CD4-positive, alpha-beta memory T cell (primary cell): Measurements from ENCODE around the gene KISS1R. TPM values are rescaled to one million over a fixed set of nuclear protein-coding genes. Genes with fewer than 3 reads are reported as not detected.

Experiments
- CTCF ChIA-PET: fragments of 350-600 bp; sonication (Branson Sonifier 250); formaldehyde crosslinking; loops from one replicate; lab custom pipeline; 2021; ENCODE audit warnings: inconsistent platforms; ENCODE audit not compliant: partially characterized antibody; lab: Charles Lee
- POLR2A ChIA-PET: fragments of 350-600 bp; sonication (Branson Sonifier 250); formaldehyde crosslinking; loops from one replicate; lab custom pipeline; 2021; ENCODE audit not compliant: partially characterized antibody; lab: Charles Lee
- DNase-seq, 5 donors: peaks; one replicate each; pipeline versions ENCODE4 v3.0.0 to v3.0.0-alpha.2; 2020 to 2022; ENCODE audit warnings: mixed read lengths in 1 of 5
- H3K27ac ChIP-seq: one replicate; pipeline ENCODE4 v1.7.0; 2013; ENCODE audit warnings: low read depth, low read length
- H3K27me3 ChIP-seq: 2 replicates; pipeline ENCODE4 v1.7.0; 2013; ENCODE audit warnings: mild to moderate bottlenecking, low read length, moderate library complexity; ENCODE audit not compliant: insufficient read depth
- H3K36me3 ChIP-seq: 2 replicates; pipeline ENCODE4 v1.7.0; 2013; ENCODE audit warnings: mild to moderate bottlenecking, low read length, moderate library complexity; ENCODE audit not compliant: insufficient read depth
- H3K4me1 ChIP-seq: 2 replicates; pipeline ENCODE4 v1.7.0; 2013; ENCODE audit warnings: mild to moderate bottlenecking, low read length, moderate library complexity; ENCODE audit not compliant: insufficient read depth
- H3K4me3 ChIP-seq, 2 donors: one replicate each; pipeline ENCODE4 v1.7.0; 2013; ENCODE audit warnings: low read length in 2 of 2, mild to moderate bottlenecking in 1 of 2
- H3K9me3 ChIP-seq, 2 donors: one replicate each; pipeline ENCODE4 v1.7.0; 2013; ENCODE audit warnings: low read length in 2 of 2, control low read depth in 1 of 2; ENCODE audit not compliant: control insufficient read depth in 1 of 2
- H3K27ac Mint-ChIP-seq, 7 donors: one replicate each; pipeline ENCODE4 v1.8.0; 2020 to 2021; ENCODE audit warnings: mixed read lengths in 7 of 7, mild to moderate bottlenecking in 6 of 7, inconsistent platforms in 3 of 7, moderate library complexity in 3 of 7
- H3K27me3 Mint-ChIP-seq, 2 donors: one replicate each; pipeline ENCODE4 v1.8.0; 2020 to 2021; ENCODE audit warnings: mixed read lengths in 2 of 2
- H3K36me3 Mint-ChIP-seq, 2 donors: one replicate each; pipeline ENCODE4 v1.8.0; 2020 to 2021; ENCODE audit warnings: mixed read lengths in 2 of 2, inconsistent platforms in 1 of 2, mild to moderate bottlenecking in 1 of 2
- H3K4me1 Mint-ChIP-seq, 4 donors: one replicate each; pipeline ENCODE4 v1.8.0; 2020 to 2021; ENCODE audit warnings: mixed read lengths in 4 of 4, mild to moderate bottlenecking in 1 of 4
- H3K4me3 Mint-ChIP-seq, 8 donors: one replicate each; pipeline ENCODE4 v1.8.0; 2020 to 2021; ENCODE audit warnings: mixed read lengths in 8 of 8, mild to moderate bottlenecking in 7 of 8, moderate library complexity in 6 of 8, inconsistent platforms in 3 of 8
- H3K9me3 Mint-ChIP-seq, 8 donors: one replicate each; pipeline ENCODE4 v1.8.0; 2020 to 2021; ENCODE audit warnings: mixed read lengths in 8 of 8, mild to moderate bottlenecking in 5 of 8, inconsistent platforms in 3 of 8, moderate library complexity in 1 of 8
- intact Hi-C: fragments of 100-400 bp; cut with micrococcal nuclease; formaldehyde crosslinking; loops from one replicate; pipeline ENCODE4 v1.15.1; 2023
- polyA plus RNA-seq, 2 donors: library from polyadenylated mRNA; unstranded; fragments of 300-500 nt; fragmentation: Illumina TruSeq; gene quantifications; one replicate each; pipeline ENCODE4 v1.2.3, GENCODE V29; 2021
- total RNA-seq, 2 experiments: library from RNA; stranded (reverse); gene quantifications; one replicate each; pipeline ENCODE4 v1.2.3, GENCODE V29; 2021

KISS1R gene
- total and polyA plus RNA-seq, 4 experiments from 2014 or later = 0.59 to 1.2 (median 0.69) TPM

DNA sequence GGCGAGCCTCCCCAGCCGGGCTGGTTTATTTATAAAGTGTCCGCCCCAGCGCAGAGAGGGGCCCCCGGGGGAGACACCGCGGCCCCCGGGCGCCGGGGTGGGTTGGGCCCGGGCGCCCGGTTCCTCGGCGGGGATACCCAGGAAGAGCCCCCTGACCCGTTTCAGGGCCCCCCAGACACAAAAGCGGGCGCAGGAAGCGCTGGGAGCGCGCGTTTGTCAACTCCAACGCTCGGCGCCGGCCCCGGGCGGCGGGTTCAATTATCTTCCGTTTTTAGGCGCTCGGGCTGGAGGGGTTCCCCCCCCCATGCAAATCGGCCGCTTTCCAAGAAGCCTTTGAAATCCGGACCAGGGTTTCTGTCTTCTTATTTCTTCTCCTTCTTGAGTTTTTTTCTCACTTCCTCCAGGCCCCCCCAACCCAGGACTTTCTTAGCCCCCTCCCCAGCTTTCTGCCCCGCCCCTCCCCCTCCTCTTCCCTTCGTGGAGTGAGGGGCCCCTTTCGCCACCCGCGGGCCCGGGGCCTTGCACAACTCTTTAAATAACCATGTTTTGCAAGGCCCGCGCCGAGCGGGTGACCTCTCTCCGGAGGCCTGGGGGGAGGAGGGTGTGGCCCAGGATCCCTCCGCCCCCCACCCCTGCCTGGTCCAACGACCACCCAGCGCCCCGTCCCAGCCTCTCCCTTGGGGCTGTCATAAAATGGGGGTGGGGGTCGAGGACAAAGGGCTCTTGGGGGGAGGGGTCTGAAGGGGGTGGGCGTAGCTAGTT is 9.6 kb downstream of the KISS1R start:
- intact Hi-C loops = loop anchor here (10.0 kb wide), 1 partner anchor 168 kb away; the partner anchor contains the start of gene POLR2E
- H3K4me1 Mint-ChIP-seq = peaks cover 2 to 12% (median 5%) of the 10 kb centered on the region in 4 donors
- ChIA-PET POLR2A (interaction anchor here (1.0 to 1.7 kb wide), 2 partner anchors 16 to 57 kb away, joined by 3 to 4 read pairs; partner anchors contain the start of gene WDR18), CTCF (interaction anchor here (0.9 to 1.0 kb wide), 2 partner anchors 50 to 63 kb away, joined by 4 read pairs; no protein-coding TSS in a partner anchor)
- peak overlapping the region in 4 of 7 donors; percentile 23 to 78 (median 54) for H3K27ac Mint-ChIP-seq
- H3K4me3 Mint-ChIP-seq = peak overlapping the region; percentile 79 to 88 (median 84)
- H3K36me3 ChIP-seq = no peaks in the 10 kb centered on the region
- H3K27me3 ChIP-seq = no peaks in the 10 kb centered on the region
- no peaks in the 10 kb centered on the region for H3K9me3 Mint-ChIP-seq
- no peaks in the 10 kb centered on the region for H3K27me3 Mint-ChIP-seq
- peak overlapping the region; percentile 21 for H3K27ac ChIP-seq
- H3K36me3 Mint-ChIP-seq = no peaks in the 10 kb centered on the region
- H3K4me3 ChIP-seq = peak overlapping the region in 1 of 2 donors; percentile 60
- no peak for DNase-seq
- H3K4me1 ChIP-seq = peaks cover 15% of the 10 kb centered on the region
- no peaks in the 10 kb centered on the region for H3K9me3 ChIP-seq

DNA sequence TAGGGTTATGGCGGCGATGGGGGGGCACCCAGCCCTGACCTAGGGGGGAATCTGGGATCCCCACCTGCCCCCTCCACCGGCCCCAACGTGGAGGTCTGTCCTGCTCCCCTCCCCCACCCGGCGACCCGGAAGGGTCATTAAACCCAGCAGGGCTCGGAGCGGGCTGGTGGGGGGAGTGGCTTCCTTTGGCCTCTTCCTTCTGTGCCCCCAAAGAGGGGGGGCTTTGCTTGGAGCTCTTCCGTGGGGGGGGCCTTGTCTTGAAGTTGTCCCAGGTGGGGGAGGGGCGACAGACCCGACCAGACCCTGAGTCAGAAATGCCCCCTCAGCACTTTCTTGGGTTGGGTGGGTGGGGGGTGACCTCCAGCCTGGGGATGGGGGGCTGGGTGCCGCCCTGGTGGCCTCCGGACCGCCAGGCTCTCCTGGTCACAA is 10.2 kb downstream of the KISS1R start:
- H3K9me3 ChIP-seq = no peaks in the 10 kb centered on the region
- no peaks in the 10 kb centered on the region for H3K27me3 ChIP-seq
- Mint-ChIP-seq H3K4me3 (peak overlapping the region in 5 of 8 donors; percentile 12 to 61 (median 31)), H3K27me3 (no peaks in the 10 kb centered on the region), H3K36me3 (no peaks in the 10 kb centered on the region), H3K27ac (peak overlapping the region in 1 of 7 donors; percentile 56), H3K4me1 (peaks cover 0 to 14% (median 5%) of the 10 kb centered on the region in 4 donors), H3K9me3 (no peaks in the 10 kb centered on the region)
- H3K27ac ChIP-seq = no peak overlapping the region
- H3K4me3 ChIP-seq = peak overlapping the region in 1 of 2 donors; percentile 60
- CTCF ChIA-PET = interaction anchor here (0.9 to 1.0 kb wide), 2 partner anchors 49 to 64 kb away, joined by 4 read pairs; no protein-coding TSS in a partner anchor
- H3K36me3 ChIP-seq = no peaks in the 10 kb centered on the region
- peaks cover 21% of the 10 kb centered on the region for H3K4me1 ChIP-seq
- intact Hi-C loops = loop anchor here (10.0 kb wide), 1 partner anchor 167 kb away; the partner anchor contains the start of gene POLR2E
- POLR2A ChIA-PET = interaction anchor here (1.0 to 1.7 kb wide), 2 partner anchors 16 to 57 kb away, joined by 3 to 4 read pairs; partner anchors contain the start of gene WDR18
- no peak for DNase-seq

- Mint-ChIP-seq H3K27me3 (no peaks in the 10 kb centered on the region), H3K27ac (peak overlapping the region in 2 of 7 donors; percentile 11 to 56), H3K4me3 (peak overlapping the region in 5 of 8 donors; percentile 10 to 61 (median 17)), H3K9me3 (no peaks in the 10 kb centered on the region), H3K36me3 (peaks cover 0 to 1% of the 10 kb centered on the region in 2 donors), H3K4me1 (peaks cover 2 to 18% (median 7%) of the 10 kb centered on the region in 4 donors)
- intact Hi-C loops = loop anchor here (10.0 kb wide), 1 partner anchor 167 kb away; the partner anchor contains the start of gene POLR2E
- no peaks in the 10 kb centered on the region for H3K36me3 ChIP-seq
- no peaks in the 10 kb centered on the region for H3K9me3 ChIP-seq
- peaks cover 26% of the 10 kb centered on the region for H3K4me1 ChIP-seq
- POLR2A ChIA-PET = interaction anchor here (1.7 kb wide), 1 partner anchor 56 kb away, joined by 4 read pairs; the partner anchor contains the start of gene WDR18
- CTCF ChIA-PET = interaction anchor here (1.0 kb wide), 1 partner anchor 64 kb away, joined by 4 read pairs; no protein-coding TSS in a partner anchor
- no peak overlapping the region for H3K4me3 ChIP-seq
- no peak for DNase-seq
- H3K27me3 ChIP-seq = no peaks in the 10 kb centered on the region
- H3K27ac ChIP-seq = no peak overlapping the region
Observed at GRCh38 chr19:927780-928401, 10.8 kb downstream of the KISS1R start.

- Mint-ChIP-seq H3K36me3 (peaks cover 0 to 1% of the 10 kb centered on the region in 2 donors), H3K27ac (peak overlapping the region in 1 of 7 donors; percentile 11), H3K9me3 (no peaks in the 10 kb centered on the region), H3K27me3 (no peaks in the 10 kb centered on the region), H3K4me1 (peaks cover 2 to 15% (median 8%) of the 10 kb centered on the region in 4 donors), H3K4me3 (peak overlapping the region in 4 of 8 donors; percentile 10 to 61 (median 26))
- H3K4me3 ChIP-seq = no peak overlapping the region
- ChIA-PET POLR2A (no interaction called here), CTCF (interaction anchor here (0.6 kb wide), 1 partner anchor 72 kb away, joined by 3 read pairs; no protein-coding TSS in a partner anchor)
- H3K27ac ChIP-seq = no peak overlapping the region
- H3K27me3 ChIP-seq = no peaks in the 10 kb centered on the region
- no peaks in the 10 kb centered on the region for H3K9me3 ChIP-seq
- H3K4me1 ChIP-seq = peaks cover 34% of the 10 kb centered on the region
- intact Hi-C loops = loop anchor here (10.0 kb wide), 1 partner anchor 166 kb away; the partner anchor contains the start of gene POLR2E
- H3K36me3 ChIP-seq = no peaks in the 10 kb centered on the region
- no peak for DNase-seq
Observed at GRCh38 chr19:928471-929202, 11.5 kb downstream of the KISS1R start.

DNA sequence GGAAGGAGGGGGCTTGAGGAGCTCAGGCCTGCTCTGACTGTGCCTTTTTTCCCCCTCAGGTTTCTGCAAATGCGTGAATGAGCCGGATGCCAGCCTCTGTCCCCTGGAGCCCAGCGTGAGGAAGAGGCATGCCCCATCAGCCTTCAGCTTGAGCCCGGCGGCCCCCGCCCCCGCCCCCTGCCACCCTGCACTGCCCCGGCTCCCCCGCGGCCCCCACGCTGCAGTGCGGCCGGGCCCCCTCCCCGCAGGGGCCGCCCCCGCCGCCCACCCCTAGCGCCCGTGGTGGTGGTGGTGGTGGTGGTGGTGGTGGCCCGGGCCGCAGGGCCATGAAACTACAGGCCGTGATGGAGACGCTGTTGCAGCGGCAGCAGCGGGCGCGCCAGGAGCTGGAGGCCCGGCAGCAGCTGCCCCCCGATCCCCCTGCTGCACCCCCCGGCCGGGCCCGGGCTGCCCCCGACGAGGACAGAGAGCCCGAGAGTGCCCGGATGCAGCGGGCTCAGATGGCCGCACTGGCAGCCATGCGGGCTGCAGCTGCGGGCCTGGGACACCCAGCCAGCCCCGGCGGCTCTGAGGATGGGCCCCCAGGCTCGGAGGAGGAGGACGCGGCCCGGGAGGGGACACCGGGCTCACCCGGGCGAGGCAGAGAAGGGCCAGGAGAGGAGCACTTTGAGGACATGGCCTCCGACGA is 12.2 kb downstream of the KISS1R start:
- peaks cover 31% of the 10 kb centered on the region for H3K4me1 ChIP-seq
- no peaks in the 10 kb centered on the region for H3K36me3 ChIP-seq
- H3K27me3 ChIP-seq = no peaks in the 10 kb centered on the region
- H3K36me3 Mint-ChIP-seq = peaks cover 0 to 1% of the 10 kb centered on the region in 2 donors
- H3K4me1 Mint-ChIP-seq = peaks cover 0 to 13% (median 7%) of the 10 kb centered on the region in 4 donors
- H3K4me3 ChIP-seq = no peak overlapping the region
- H3K27me3 Mint-ChIP-seq = no peaks in the 10 kb centered on the region
- intact Hi-C loops = loop anchor here (10.0 kb wide), 1 partner anchor 165 kb away; the partner anchor contains the start of gene POLR2E
- ChIA-PET CTCF (interaction anchor here (0.6 kb wide), 1 partner anchor 73 kb away, joined by 3 read pairs; no protein-coding TSS in a partner anchor), POLR2A (no interaction called here)
- H3K27ac ChIP-seq = no peak overlapping the region
- no peaks in the 10 kb centered on the region for H3K9me3 Mint-ChIP-seq
- DNase-seq = no peak
- no peaks in the 10 kb centered on the region for H3K9me3 ChIP-seq
- H3K27ac Mint-ChIP-seq = peak overlapping the region in 1 of 7 donors; percentile 52
- H3K4me3 Mint-ChIP-seq = no peak overlapping the region

DNA sequence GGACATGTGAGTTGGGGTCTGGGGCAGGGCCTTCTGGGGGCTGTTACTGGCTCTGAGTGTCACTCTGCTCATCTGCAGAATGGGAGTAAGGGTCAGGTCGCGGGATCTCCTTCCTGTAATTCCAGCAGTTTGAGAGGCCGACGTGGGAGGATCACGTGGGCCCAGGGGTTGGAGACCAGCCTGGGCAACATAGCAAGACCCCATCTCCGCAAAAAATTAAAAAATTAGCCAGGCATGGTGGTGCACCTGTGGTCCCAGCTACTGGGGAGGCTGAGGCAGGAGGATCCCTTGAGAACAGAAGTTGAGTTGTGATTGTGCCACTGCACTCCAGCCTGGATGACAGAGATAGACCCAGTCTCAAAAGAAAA is 12.7 kb downstream of the KISS1R start:
- H3K4me3 ChIP-seq = no peak overlapping the region
- no peaks in the 10 kb centered on the region for H3K27me3 ChIP-seq
- no peaks in the 10 kb centered on the region for H3K36me3 ChIP-seq
- peak overlapping the region in 4 of 8 donors; percentile 22 to 57 (median 30) for H3K4me3 Mint-ChIP-seq
- ChIA-PET POLR2A (no interaction called here), CTCF (interaction anchor here (0.7 kb wide), 1 partner anchor 66 kb away, joined by 3 read pairs; no protein-coding TSS in a partner anchor)
- H3K27me3 Mint-ChIP-seq = no peaks in the 10 kb centered on the region
- peaks cover 29% of the 10 kb centered on the region for H3K4me1 ChIP-seq
- intact Hi-C loops = loop anchor here (10.0 kb wide), 1 partner anchor 165 kb away; the partner anchor contains the start of gene POLR2E
- H3K9me3 ChIP-seq = no peaks in the 10 kb centered on the region
- H3K36me3 Mint-ChIP-seq = peaks cover 0 to 1% of the 10 kb centered on the region in 2 donors
- H3K9me3 Mint-ChIP-seq = no peaks in the 10 kb centered on the region
- no peak for DNase-seq
- peaks cover 0 to 11% (median 7%) of the 10 kb centered on the region in 4 donors for H3K4me1 Mint-ChIP-seq
- peak overlapping the region in 2 of 7 donors; percentile 47 to 52 for H3K27ac Mint-ChIP-seq
- no peak overlapping the region for H3K27ac ChIP-seq
